ENCODE data around the gene CYP4B1.

- TF ChIP-seq, protein P1, sequence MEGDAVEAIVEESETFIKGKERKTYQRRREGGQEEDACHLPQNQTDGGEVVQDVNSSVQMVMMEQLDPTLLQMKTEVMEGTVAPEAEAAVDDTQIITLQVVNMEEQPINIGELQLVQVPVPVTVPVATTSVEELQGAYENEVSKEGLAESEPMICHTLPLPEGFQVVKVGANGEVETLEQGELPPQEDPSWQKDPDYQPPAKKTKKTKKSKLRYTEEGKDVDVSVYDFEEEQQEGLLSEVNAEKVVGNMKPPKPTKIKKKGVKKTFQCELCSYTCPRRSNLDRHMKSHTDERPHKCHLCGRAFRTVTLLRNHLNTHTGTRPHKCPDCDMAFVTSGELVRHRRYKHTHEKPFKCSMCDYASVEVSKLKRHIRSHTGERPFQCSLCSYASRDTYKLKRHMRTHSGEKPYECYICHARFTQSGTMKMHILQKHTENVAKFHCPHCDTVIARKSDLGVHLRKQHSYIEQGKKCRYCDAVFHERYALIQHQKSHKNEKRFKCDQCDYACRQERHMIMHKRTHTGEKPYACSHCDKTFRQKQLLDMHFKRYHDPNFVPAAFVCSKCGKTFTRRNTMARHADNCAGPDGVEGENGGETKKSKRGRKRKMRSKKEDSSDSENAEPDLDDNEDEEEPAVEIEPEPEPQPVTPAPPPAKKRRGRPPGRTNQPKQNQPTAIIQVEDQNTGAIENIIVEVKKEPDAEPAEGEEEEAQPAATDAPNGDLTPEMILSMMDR (IDR thresholded peaks at IDR 0.05 in 2 of 3, conservative IDR thresholded peaks at IDR 0.05 in 1 of 3; ENCODE audit: control insufficient read depth in 2 of 3, extremely low read depth in 1 of 3, insufficient read depth in 1 of 3, low read depth in 3 of 3, low read length in 3 of 3): no peak
- TF ChIP-seq HDAC6 (IDR thresholded peaks at IDR 0.05; ENCODE audit: unreplicated experiment) (no peak), MTA2 (IDR thresholded peaks at IDR 0.05; ENCODE audit: low read depth) (no peak), BHLHE40 (IDR thresholded peaks at IDR 0.05; ENCODE audit: borderline replicate concordance in 1 of 2, low read depth in 2 of 2, low read length in 1 of 2) (no peak), RCOR1 (conservative IDR thresholded peaks at IDR 0.05; ENCODE audit: low read depth, low read length) (no peak), ZNF217 (IDR thresholded peaks at IDR 0.05) (no peak), YBX1 (IDR thresholded peaks at IDR 0.05) (no peak), EZH2 (IDR thresholded peaks at IDR 0.05; ENCODE audit: borderline replicate concordance, control insufficient read depth, low read depth, low read length) (no peak), SMC3 (IDR thresholded peaks at IDR 0.05; ENCODE audit: borderline replicate concordance, low read length) (no peak), FOXM1 (IDR thresholded peaks at IDR 0.05; ENCODE audit: low read depth, low read length) (no peak), RAD21 (IDR thresholded peaks at IDR 0.05; ENCODE audit: insufficient read depth, low read depth, low read length) (no peak), YY1 (IDR thresholded peaks at IDR 0.05; ENCODE audit: low read depth, low read length) (no peak)
These were observed 15.1 kb downstream of the CYP4B1 start for GRCh38 chr1:46813858-46814396.

Data from GM12878 (cell line).